HG02678 (cell line): Measurements from ENCODE around the gene TRIM43B.
"Not testable (repeated sequence)": the region's sequence is repeated elsewhere in the genome, so short reads cannot be mapped to it uniquely, and the experiment has no call there.

Experiments used
- ATAC-seq: cut with Tn5 transposase; IDR thresholded peaks from one replicate; pipeline ENCODE4 v1.9.1; 2021; ENCODE audit warnings: mild to moderate bottlenecking, moderate library complexity; ENCODE audit not compliant: unreplicated experiment

TRIM43B gene

GRCh38 chr2:95484654-95485053 lies at the start of gene TRIM43B:
Gene TRIM43B (minus strand): TSS chr2:95484754. CDS start chr2:95482714, 2,040 bp downstream.
- ATAC-seq = not testable (repeated sequence)

GRCh38 chr2:95531254-95531771 lies 46.8 kb upstream of the TRIM43B start:
- peak; percentile 6 for ATAC-seq

DNA sequence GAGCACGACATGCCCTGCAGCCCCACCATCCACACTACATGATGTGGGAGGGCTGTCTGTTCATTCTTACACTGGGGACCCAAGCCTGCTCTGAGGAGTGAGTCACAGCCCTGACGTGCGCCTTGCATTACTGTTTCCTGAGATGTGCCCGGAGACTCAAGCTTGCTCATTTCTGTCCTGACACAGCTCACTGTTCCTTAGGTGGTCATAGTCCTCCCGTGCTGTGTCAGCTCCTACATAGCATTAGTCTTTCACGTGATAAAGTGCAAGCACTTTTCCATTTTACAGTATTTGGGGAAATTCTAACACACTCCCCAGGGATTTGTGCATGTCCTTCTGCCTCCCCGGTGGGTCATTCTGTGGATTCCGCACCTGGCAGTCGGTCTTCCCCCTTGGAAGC lies 46.2 kb upstream of the TRIM43B start:
- peak; percentile 48 for ATAC-seq

DNA sequence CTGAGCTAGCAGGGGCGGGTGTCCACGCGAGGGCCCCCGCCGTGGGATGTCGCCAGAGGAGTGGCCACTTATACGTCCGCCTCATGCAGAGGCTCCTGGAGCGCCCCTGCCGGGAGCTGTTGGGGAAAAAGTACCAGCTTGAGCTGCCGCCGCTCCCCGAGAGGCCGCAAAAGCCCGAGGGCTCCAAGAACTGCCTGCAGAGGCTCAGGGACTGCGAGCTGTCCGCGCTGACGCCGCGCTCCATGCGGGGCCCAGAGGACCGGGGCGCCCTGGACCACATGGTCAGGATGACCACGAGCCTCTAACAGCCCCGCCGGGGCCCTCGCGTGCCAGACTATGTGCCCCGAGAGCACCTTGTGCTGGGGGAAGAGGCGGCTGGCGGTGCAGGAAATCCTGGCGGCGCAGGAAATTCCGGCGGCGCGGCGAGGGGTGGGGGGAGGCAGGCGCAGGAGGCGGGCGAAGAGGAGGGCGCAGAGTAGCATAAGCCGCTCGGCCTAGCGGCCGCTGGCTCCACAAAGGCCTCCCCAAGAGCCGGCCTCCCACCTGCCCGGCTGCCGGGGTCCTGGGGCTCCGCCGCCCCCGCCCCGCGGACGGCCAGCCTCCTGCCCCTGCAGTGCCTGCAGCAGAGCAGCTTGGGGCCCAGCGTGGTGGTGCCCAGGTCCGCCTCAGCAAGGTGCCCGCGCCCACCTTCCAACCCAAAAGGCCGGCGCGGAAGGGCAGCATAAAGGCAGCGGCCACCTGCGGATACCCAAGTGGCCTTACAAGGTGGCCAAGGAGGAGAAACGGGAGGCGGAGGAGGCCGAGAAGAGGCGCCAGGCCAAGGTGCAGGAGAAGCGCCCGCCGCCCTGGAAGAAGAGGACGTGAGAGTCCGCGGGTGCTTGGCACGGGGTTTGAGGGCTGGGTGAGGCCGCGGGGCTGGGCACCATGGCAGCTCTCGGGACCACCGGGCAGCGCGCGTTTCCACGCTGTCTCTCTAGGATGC lies 42.1 kb upstream of the TRIM43B start:
- peak; percentile 76 for ATAC-seq

- ATAC-seq = no peak
Observed at GRCh38 chr2:95525294-95526035, 40.9 kb upstream of the TRIM43B start.

DNA sequence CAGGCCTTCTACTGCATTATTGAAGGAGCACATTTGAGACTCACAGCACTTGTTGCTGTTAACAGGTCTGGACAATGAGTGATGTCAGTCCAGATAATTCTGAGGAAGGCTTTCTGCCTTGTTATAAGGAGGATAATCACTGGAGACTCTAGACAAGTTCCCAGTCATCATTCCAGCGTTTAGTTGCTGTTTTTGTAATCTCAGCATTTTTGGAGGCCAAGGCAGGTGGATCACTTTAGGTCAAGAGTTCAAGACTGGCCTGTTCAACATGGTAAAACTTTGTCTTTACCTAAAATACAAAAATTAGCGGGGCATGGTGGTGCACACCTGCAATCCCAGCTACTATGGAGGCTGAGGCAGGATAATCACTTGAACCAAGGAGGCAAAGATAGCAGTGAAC lies 39.6 kb upstream of the TRIM43B start:
- no peak for ATAC-seq

- no peak for ATAC-seq
Observed at GRCh38 chr2:95514718-95515117, 30.2 kb upstream of the TRIM43B start.

DNA sequence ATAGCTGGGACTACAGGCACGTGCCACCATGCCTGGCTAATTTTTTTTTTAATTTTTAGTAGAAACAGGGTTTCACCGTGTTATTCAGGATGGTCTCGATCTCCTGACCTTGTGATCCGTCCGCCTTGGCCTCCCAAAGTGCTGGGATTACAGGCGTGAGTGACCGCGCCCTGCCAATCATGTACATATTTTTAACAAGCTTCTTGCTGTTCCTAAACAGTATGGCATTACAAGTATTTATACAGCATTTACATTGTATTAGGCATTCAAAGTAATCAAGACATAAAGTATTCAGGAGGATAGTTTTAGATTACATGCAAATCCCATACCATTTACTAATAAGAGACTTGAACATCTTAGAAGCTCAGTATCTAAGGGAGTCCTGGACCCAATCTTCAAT lies 29.7 kb upstream of the TRIM43B start:
- not testable (repeated sequence) for ATAC-seq

DNA sequence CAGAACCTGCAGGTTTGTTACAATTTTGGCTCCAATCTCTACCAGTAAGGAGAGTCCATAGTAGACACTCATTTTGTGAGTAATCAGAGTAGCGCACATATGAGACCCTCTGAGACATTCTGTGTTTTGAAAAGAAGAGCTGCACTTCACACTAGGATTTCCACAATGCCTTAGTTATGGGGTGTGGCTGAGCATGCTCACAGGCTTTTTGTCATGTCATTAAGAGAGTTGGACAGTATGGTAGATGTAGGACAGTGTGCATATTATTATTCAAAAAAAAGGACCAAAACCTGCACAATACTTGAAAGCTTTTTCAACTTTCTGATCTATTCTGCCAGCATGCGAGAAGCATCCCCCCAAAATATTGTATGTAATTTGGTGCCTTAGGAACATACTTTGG lies 24.9 kb upstream of the TRIM43B start:
- ATAC-seq = no peak

DNA sequence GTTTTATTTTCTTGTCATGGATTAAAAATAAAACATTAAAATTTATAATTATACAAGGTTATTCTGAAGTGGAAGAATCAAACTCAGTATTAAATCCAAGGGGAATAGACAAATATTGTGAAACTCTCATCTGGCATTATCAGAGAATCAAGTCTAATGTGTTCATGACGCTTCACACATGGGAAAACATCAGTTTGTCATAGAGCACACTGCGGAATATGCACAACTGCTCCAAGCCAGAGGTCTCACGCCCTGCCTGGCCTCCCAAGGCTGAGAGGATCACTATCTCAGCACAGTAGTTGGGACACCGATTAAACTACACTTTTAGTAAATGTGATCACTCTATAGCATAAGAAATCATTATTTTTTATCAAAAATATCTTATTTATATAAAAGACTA lies 20.7 kb upstream of the TRIM43B start:
- ATAC-seq = no peak

GRCh38 chr2:95500854-95501253 lies 16.3 kb upstream of the TRIM43B start:
- no peak for ATAC-seq

DNA sequence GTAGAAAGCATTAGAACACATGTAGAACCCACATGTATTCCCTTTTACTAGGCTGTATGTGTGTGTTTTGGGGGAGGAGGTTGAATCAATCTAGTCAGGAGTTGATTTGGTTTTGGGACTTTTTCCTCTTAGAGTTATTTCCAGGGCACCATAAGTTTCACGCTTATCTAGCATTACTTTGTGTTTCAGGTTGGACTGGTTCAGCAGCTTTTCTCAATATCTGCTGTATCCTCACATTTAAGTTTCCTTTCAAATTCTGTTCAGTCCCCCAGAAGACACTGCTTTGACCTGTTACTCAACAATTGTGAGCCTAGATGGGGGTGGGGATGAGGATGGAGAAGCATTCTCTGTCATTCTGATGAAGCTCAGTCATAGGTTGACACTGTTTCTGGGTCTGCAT lies 7.5 kb upstream of the TRIM43B start:
- ATAC-seq = not testable (repeated sequence)

- ATAC-seq = not testable (repeated sequence)
Observed at GRCh38 chr2:95475025-95475424, 9.5 kb downstream of the TRIM43B start.

- not testable (repeated sequence) for ATAC-seq
Observed at GRCh38 chr2:95467984-95468383, 16.6 kb downstream of the TRIM43B start.

DNA sequence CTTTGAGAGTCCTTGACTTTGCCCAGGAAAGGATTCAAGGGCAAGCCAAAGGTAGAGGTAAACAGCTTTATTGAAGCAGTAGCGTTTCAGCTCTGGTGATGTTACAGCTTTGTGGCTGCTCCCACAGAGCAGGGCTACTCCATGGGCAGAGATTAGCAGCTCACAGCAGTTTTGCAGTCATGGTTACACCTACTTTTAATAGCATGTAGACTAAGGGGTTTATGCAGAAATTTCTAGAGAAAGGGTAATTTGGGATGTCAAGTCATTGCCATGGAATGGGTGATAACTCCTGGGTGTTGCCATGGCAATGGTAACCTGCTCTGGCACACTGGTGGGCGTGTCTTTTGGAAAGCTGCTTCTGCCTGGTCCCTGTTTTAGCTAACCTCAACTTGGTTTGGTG lies 18.0 kb downstream of the TRIM43B start:
- ATAC-seq = not testable (repeated sequence)

- not testable (repeated sequence) for ATAC-seq
Observed at GRCh38 chr2:95463292-95463691, 21.3 kb downstream of the TRIM43B start.

DNA sequence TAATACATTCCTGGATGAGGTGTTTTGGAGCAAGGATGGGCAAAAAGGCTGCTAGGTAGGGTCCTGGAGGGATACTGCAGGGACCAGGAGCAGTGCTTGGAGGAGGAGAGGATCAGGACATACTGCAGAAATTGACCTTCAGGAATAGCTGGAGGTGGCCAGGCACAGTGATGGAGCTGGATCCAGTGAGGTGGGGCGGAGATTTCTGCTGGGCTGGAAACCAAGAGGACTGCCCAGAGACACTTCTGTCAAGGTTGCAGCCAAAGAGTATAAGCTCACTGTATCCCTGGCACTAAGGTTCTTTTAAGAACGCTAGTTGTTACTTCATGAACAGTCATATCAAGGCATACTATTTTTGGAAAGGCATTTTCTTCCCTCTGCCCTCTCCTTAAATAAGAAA lies 39.2 kb downstream of the TRIM43B start:
- not testable (repeated sequence) for ATAC-seq

DNA sequence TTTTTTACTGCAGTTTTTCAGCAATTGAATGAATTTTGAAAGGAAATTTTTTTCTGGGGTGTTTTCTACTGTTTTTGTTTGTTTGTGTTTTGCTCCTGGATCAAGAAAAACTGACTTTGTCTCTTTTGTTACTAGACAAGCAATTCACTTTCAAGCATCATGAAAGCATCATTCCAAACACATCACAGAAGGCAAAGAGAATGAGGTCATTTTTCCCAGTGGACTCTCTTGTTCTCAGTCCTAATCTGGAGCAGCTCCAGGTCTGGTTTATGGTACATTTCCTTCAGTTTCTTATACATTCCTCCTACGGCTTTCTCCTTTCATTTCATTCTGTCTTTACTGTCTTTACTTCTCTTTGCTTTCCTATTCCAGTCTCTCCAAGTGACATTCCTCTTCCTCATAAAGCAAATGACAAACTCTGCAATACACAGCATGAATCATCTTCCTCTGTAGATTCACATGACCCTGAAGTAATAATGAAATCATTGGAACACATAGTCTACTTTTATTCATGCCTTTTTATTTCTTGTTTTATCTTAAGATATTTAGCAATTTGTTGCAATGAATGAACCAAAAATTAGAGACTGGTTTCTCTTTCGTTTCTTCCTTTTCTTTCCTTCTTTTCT lies 42.0 kb downstream of the TRIM43B start:
- ATAC-seq = not testable (repeated sequence)

GRCh38 chr2:95435872-95436209 lies 48.7 kb downstream of the TRIM43B start:
- ATAC-seq = not testable (repeated sequence)

DNA sequence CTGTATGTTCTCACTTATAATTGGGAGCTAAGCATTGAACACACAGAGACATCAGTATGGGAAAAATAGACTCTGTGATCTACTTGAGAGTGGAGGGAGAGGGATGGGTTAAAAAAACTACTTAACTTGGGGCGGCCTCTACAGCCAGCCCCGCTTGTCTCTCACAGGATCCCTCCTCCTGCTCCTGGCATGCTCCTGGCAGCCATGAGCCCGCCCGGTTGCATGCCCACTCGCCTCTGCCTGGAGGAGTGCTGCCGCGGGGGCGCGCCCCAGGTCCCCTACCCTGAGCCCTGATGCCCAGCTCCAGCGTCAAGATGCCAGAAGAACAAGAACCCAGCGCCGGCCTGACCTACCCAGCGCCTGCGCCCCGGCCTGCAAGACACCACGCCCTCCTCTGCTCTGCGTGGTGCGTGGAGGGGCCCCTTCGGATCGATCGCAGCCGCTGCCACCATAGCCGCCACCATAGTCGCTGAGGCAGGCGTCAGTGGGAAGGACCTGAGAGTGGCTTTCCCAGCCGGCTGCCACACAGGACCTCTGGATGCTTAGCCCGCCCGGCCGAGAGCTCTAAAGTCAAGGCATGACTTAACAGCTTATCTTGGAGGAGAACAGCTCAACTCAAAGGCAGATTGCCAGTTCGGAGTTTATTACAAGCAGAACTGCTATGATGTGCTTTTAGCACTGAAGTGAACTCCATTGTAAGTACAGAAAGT lies 49.2 kb downstream of the TRIM43B start:
- not testable (repeated sequence) for ATAC-seq
